SK-N-SH (cell line): ENCODE results near the gene EIF4G2.

Source experiments
- CTCF ChIP-seq: fragments of 200-600 bp; sonication (generic); IDR thresholded peaks from 2 replicates; pipeline ENCODE4 v1.6.1; 2017; ENCODE audit warnings: antibody characterized with exemption, mild to moderate bottlenecking, moderate library complexity
- MAX ChIP-seq: IDR thresholded peaks from 2 replicates; pipeline ENCODE4 v1.4.0; 2012; ENCODE audit warnings: low read depth
- MXI1 ChIP-seq: IDR thresholded peaks from 2 replicates; pipeline ENCODE4 v1.6.1; 2012; ENCODE audit warnings: mild to moderate bottlenecking, low read depth, low read length, improper control_type of control experiment
- RAD21 ChIP-seq: IDR thresholded peaks from 2 replicates; pipeline ENCODE4 v1.6.1; 2012; ENCODE audit warnings: mild to moderate bottlenecking, low read length
- RFX5 ChIP-seq: IDR thresholded peaks from 2 replicates; pipeline ENCODE4 v1.6.1; 2012; ENCODE audit warnings: mild to moderate bottlenecking, improper control_type of control experiment, low read length

DNA sequence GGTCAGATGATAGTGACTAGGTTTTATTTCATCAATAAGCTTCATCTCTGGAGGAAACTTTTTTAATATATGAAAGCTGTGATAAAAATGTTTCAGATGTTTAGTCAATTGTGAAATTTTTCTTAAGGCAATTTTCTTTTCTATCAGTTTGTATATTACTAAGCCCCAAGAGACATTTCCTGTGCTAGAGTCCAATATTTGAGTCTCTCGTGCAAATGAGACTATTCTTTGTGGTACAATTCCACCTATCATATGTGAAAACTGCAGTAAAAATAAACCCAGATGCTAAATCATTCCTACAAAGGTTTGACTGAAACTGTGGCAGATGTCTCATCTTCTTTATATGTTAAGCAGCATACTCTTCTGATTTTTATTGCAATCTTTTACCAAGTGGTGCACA lies 29.6 kb downstream of the EIF4G2 start:
- TF ChIP-seq CTCF, result no peak
- no peak for TF ChIP-seq MAX
- no peak for TF ChIP-seq RAD21
- TF ChIP-seq RFX5, result no peak
- TF ChIP-seq MXI1, result no peak
